GM12878 (cell line): ENCODE measurements around the gene UBASH3A. TPM values are rescaled to one million over a fixed set of nuclear protein-coding genes. Genes with fewer than 3 reads are reported as not detected.

ENCODE experiments used
- ATAC-seq: fragments of 200-7000 bp; cut with Tn5 transposase; 3 replicates; pipeline ENCODE4 v1.9.1; 2020; ENCODE audit warnings: mild to moderate bottlenecking, moderate library complexity
- BruUV-seq: library from RNA; stranded (reverse); fragments of 400-500 nt; replicated peaks from 2 replicates; lab custom pipeline; 2021; lab: Mats Ljungman, UMichigan
- CTCF ChIA-PET: fragments of 300-600 bp; sonication (Branson Sonifier 250); formaldehyde crosslinking; extraction: SDS; loops from one replicate; lab custom pipeline; 2021; ENCODE audit warnings: inconsistent platforms; lab: Yijun Ruan, JAX
- POLR2A ChIA-PET: fragments of 350-600 bp; formaldehyde crosslinking; extraction: SDS; loops from one replicate; lab custom pipeline; 2021; ENCODE audit warnings: inconsistent platforms; lab: Charles Lee
- RAD21 ChIA-PET: fragments of 300-600 bp; sonication (Branson Sonifier 250); formaldehyde crosslinking; loops from one replicate; lab custom pipeline; 2023; ENCODE audit warnings: antibody characterized with exemption; ENCODE audit not compliant: unreplicated experiment; lab: Charles Lee
- SMC1A ChIA-PET: fragments of 300-600 bp; sonication (Branson Sonifier 250); formaldehyde crosslinking; loops from one replicate; lab custom pipeline; 2023; ENCODE audit not compliant: unreplicated experiment, uncharacterized antibody; lab: Charles Lee
- DNase-seq: peaks from one replicate; pipeline ENCODE4 v3.0.0-alpha.2; 2011; ENCODE audit warnings: low read depth, low spot score
- FAIRE-seq: peaks from 3 replicates; lab custom pipeline; 2011; peaks lifted over from hg19 to GRCh38; lab: Jason Lieb, UNC
- H2AFZ ChIP-seq: 2 replicates; pipeline ENCODE4 v1.6.0; 2011; ENCODE audit warnings: low read depth, low read length, control low read depth; ENCODE audit not compliant: control insufficient read depth
- H3K27ac ChIP-seq: 2 replicates; pipeline ENCODE4 v1.5.1; 2011; ENCODE audit warnings: control low read depth; ENCODE audit not compliant: control insufficient read depth, insufficient read depth
- H3K27me3 ChIP-seq, 2 experiments: replicated peaks in 1 of 2; 2 replicates each; pipeline versions ENCODE4 v1.6.0 to v1.6.1; 2011; ENCODE audit warnings: low read length in 1 of 2; ENCODE audit not compliant: control insufficient read depth in 2 of 2, insufficient read depth in 2 of 2
- H3K36me3 ChIP-seq, 2 experiments: 2 replicates each; pipeline ENCODE4 v1.5.1; 2011; ENCODE audit warnings: low read length in 1 of 2; ENCODE audit not compliant: control insufficient read depth in 2 of 2, insufficient read depth in 2 of 2
- H3K4me1 ChIP-seq: 2 replicates; pipeline ENCODE4 v1.6.1; 2011; ENCODE audit warnings: mild to moderate bottlenecking, low read length, moderate library complexity, mixed read lengths; ENCODE audit not compliant: control insufficient read depth, insufficient read depth
- H3K4me2 ChIP-seq: 2 replicates; pipeline ENCODE4 v1.6.0; 2011; ENCODE audit warnings: control low read depth; ENCODE audit not compliant: control insufficient read depth, insufficient read depth
- H3K4me3 ChIP-seq: fragments of 200-600 bp; sonication (generic); 2 replicates; pipeline ENCODE4 v1.5.1; 2016
- H3K79me2 ChIP-seq: 2 replicates; pipeline ENCODE4 v1.6.0; 2011; ENCODE audit warnings: low read length; ENCODE audit not compliant: control insufficient read depth, insufficient read depth
- H3K9ac ChIP-seq: 2 replicates; pipeline ENCODE4 v1.8.0; 2011; ENCODE audit warnings: low read length, control low read depth, mixed read lengths; ENCODE audit not compliant: control insufficient read depth, insufficient read depth
- H3K9me3 ChIP-seq: replicated peaks from 3 replicates; pipeline ENCODE4 v1.5.1; 2011; ENCODE audit warnings: mild to moderate bottlenecking, low read length; ENCODE audit not compliant: control insufficient read depth, insufficient read depth
- H4K20me1 ChIP-seq: 2 replicates; pipeline ENCODE4 v1.6.0; 2011; ENCODE audit not compliant: control insufficient read depth, insufficient read depth
- CBX3 ChIP-seq: fragments of 200-600 bp; sonication (generic); IDR thresholded peaks from 2 replicates; pipeline ENCODE4 v1.6.1; 2016; ENCODE audit warnings: low read depth, borderline replicate concordance
- CEBPB ChIP-seq, 2 experiments: fragments of 150-350 bp in 1 of 2; IDR thresholded peaks; 2 replicates each; pipeline ENCODE4 v1.6.1; 2012 to 2014; ENCODE audit warnings: low read depth in 2 of 2, low read length in 2 of 2, borderline replicate concordance in 1 of 2, inconsistent platforms in 1 of 2
- CREM ChIP-seq: IDR thresholded peaks from 2 replicates; pipeline ENCODE4 v1.6.1; 2014; ENCODE audit warnings: antibody characterized with exemption, low read depth
- CUX1 ChIP-seq: IDR thresholded peaks from 2 replicates; pipeline ENCODE4 v1.6.1; 2012; ENCODE audit warnings: improper control_type of control experiment, low read depth, low read length; ENCODE audit not compliant: insufficient replicate concordance
- ESRRA ChIP-seq: IDR thresholded peaks from 2 replicates; pipeline ENCODE4 v1.6.1; 2012; ENCODE audit warnings: mild to moderate bottlenecking, low read length, improper control_type of control experiment
- MYC ChIP-seq: IDR thresholded peaks from 2 replicates; pipeline ENCODE4 v1.6.1; 2011; ENCODE audit warnings: mild to moderate bottlenecking, low read length, moderate library complexity, inconsistent platforms; ENCODE audit not compliant: insufficient read depth, insufficient replicate concordance, insufficient read length, severe bottlenecking
- NFYB ChIP-seq: IDR thresholded peaks from 2 replicates; pipeline ENCODE4 v1.6.1; 2011; ENCODE audit warnings: low read depth, mild to moderate bottlenecking, low read length, improper control_type of control experiment, moderate library complexity; ENCODE audit not compliant: insufficient read depth
- RELB ChIP-seq: fragments of 450-650 bp; IDR thresholded peaks from 2 replicates; pipeline ENCODE4 v1.6.1; 2017; ENCODE audit warnings: low read depth, mild to moderate bottlenecking, moderate library complexity
- SMC3 ChIP-seq: IDR thresholded peaks from 2 replicates; pipeline ENCODE4 v1.6.1; 2011; ENCODE audit warnings: low read length, improper control_type of control experiment, borderline replicate concordance
- SREBF2 ChIP-seq: IDR thresholded peaks from 2 replicates; pipeline ENCODE4 v1.6.1; 2012; ENCODE audit warnings: mild to moderate bottlenecking, low read length
- SRF ChIP-seq, 2 experiments: IDR thresholded peaks; 2 replicates each; pipeline ENCODE4 v1.6.1; 2011; ENCODE audit warnings: low read depth in 2 of 2, low read length in 2 of 2, mild to moderate bottlenecking in 1 of 2, moderate library complexity in 1 of 2
- SUZ12 ChIP-seq: fragments of 200-600 bp; sonication (generic); IDR thresholded peaks from one replicate; pipeline ENCODE4 v1.6.1; 2018; ENCODE audit warnings: antibody characterized with exemption, mild to moderate bottlenecking; ENCODE audit not compliant: unreplicated experiment
- TARDBP ChIP-seq: IDR thresholded peaks from 2 replicates; pipeline ENCODE4 v1.6.1; 2016; ENCODE audit warnings: borderline replicate concordance
- YBX1 ChIP-seq: fragments of 450-650 bp; IDR thresholded peaks from 2 replicates; pipeline ENCODE4 v1.6.1; 2016; ENCODE audit warnings: antibody characterized with exemption
- WGBS: methylation state at CpG from one replicate; pipeline ENCODE4 v1.1.6; 2016; ENCODE audit warnings: low lambda C conversion rate; ENCODE audit not compliant: insufficient replicate concordance, insufficient coverage; ENCODE audit errors: missing lambda C conversion rate; 5-methylcytosine and 5-hydroxymethylcytosine counted together
- in situ Hi-C: fragments of 300-500 bp; cut with MboI; formaldehyde crosslinking; loops from 9 replicates; pipeline ENCODE4 v1.14.3; 2018; ENCODE audit warnings: mixed read lengths
- intact Hi-C: fragments of 100-400 bp; cut with micrococcal nuclease; formaldehyde crosslinking; loops from one replicate; pipeline ENCODE4 v1.14.2; 2022; ENCODE audit not compliant: unreplicated experiment
- polyA plus RNA-seq, 11 experiments: library from polyadenylated mRNA; depleted of rRNA in 4 of 11; unstranded in 6 of 11; stranded (reverse) in 5 of 11; fragments of >200 nt; fragmentation: Nextera tagmentation in 4 of 11; fragmentation: Illumina TruSeq in 1 of 11; extraction: Ambion mirVana in 4 of 11; extraction: Trizol in 1 of 11; gene quantifications; 1 replicate in 1 of 11; 2 replicates in 10 of 11; pipeline versions ENCODE4 v1.2.1 to v1.2.3, GENCODE V29; 2011 to 2016; ENCODE audit warnings: inconsistent platforms in 2 of 11, missing spikeins in 2 of 11, low read depth in 1 of 11
- total RNA-seq, 4 experiments: library from RNA; depleted of rRNA in 3 of 4; stranded (reverse); fragments of >200 nt in 3 of 4; fragmentation: Illumina TruSeq in 1 of 4; extraction: Trizol in 1 of 4; gene quantifications; 2 replicates each; pipeline versions ENCODE4 v1.2.1 to v1.2.3, GENCODE V29; 2013 to 2021

The UBASH3A gene
- total and polyA plus RNA-seq, 10 of the 15 experiments (the other 5 are each of a cell fraction or from before 2014, with no cell fraction given), result 0.04 to 0.39 (median 0.23) TPM; not detected in 1

GRCh38 chr21:42440187-42440792 is 36.6 kb downstream of the UBASH3A start:
- CTCF ChIA-PET, result interaction anchor here (1.3 to 1.8 kb wide), 4 partner anchors 10 to 130 kb away, joined by 6 to 10 read pairs (median 8); no protein-coding TSS in a partner anchor
- H3K27ac ChIP-seq, result peak overlapping the region; percentile 59
- TF ChIP-seq CEBPB (IDR thresholded peaks at IDR 0.05; ENCODE audit: borderline replicate concordance in 1 of 2, low read depth in 2 of 2, low read length in 2 of 2) (no peak), SUZ12 (no peak), CREM (no peak), SRF (IDR thresholded peaks at IDR 0.05; ENCODE audit: low read depth in 2 of 2, low read length in 2 of 2) (no peak), SREBF2 (no peak), NFYB (no peak), MYC (no peak), RELB (peak; percentile 95), YBX1 (no peak), CUX1 (no peak), ESRRA (no peak), SMC3 (peak; percentile 35; the same call in 1 of the 2 replicates), TARDBP (no peak), CBX3 (no peak)

More at GRCh38 chr21:42440187-42440792, 36.6 kb downstream of the UBASH3A start:
- peak overlapping the region; percentile 43; the same call in 1 of the 2 replicates for H3K9ac ChIP-seq
- H3K36me3 ChIP-seq, result no peaks in the 10 kb centered on the region
- no peaks in the 10 kb centered on the region for H4K20me1 ChIP-seq
- intact Hi-C loops, result loop anchor here (1.0 to 5.0 kb wide), 4 partner anchors 15 to 63 kb away; no protein-coding TSS in a partner anchor
- FAIRE-seq, result peak; percentile 89
- H3K9me3 ChIP-seq, result no peaks in the 10 kb centered on the region; the same call in 1 of the 3 replicates
- peak overlapping the region; percentile 62 for H3K4me2 ChIP-seq
- ATAC-seq, result peak; percentile 96
- BruUV-seq, result no TSS peak
- no peaks in the 10 kb centered on the region for H3K27me3 ChIP-seq
- in situ Hi-C loops, result no loop called here
- SMC1A ChIA-PET, result interaction anchor here (0.7 to 8.6 kb wide), 6 partner anchors 16 to 130 kb away, joined by 3 to 68 read pairs (median 6); no protein-coding TSS in a partner anchor
- RAD21 ChIA-PET, result interaction anchor here (1.1 to 5.9 kb wide), 4 partner anchors 17 to 79 kb away, joined by 3 to 81 read pairs (median 6); partner anchors contain the start of gene UBASH3A
- POLR2A ChIA-PET, result interaction anchor here (0.7 to 2.6 kb wide), 5 partner anchors 10 to 87 kb away, joined by 3 to 15 read pairs (median 7); no protein-coding TSS in a partner anchor
- H3K4me1 ChIP-seq, result peaks cover 18% of the 10 kb centered on the region
- H3K79me2 ChIP-seq, result no peaks in the 10 kb centered on the region
- WGBS, result 18% methylated on average over 12 of the region's 12 CpGs
- H3K4me3 ChIP-seq, result no peak overlapping the region
- DNase-seq, result peak; percentile 70
- no peak overlapping the region for H2AFZ ChIP-seq
